Gastrocnemius medialis (tissue), 4 donors: ENCODE data around the gene CDK17.

Experiments
- CTCF ChIP-seq, 5 experiments: fragments of 450-650 bp in 3 of 5; fragments of 200-600 bp in 2 of 5; sonication (generic) in 2 of 5; IDR thresholded peaks in 4 of 5; conservative IDR thresholded peaks in 1 of 5; 1 replicate in 4 of 5; 2 replicates in 1 of 5; pipeline ENCODE4 v1.5.1; 2016 to 2019; ENCODE audit warnings: antibody characterized with exemption in 5 of 5, mild to moderate bottlenecking in 3 of 5, moderate library complexity in 3 of 5
- POLR2A ChIP-seq, 2 donors: fragments of 450-650 bp; IDR thresholded peaks; one replicate each; pipeline ENCODE4 v1.6.1; 2017; ENCODE audit warnings: antibody characterized with exemption in 2 of 2, mild to moderate bottlenecking in 2 of 2, moderate library complexity in 2 of 2

GRCh38 chr12:96321941-96322340 is 78.3 kb downstream of the CDK17 start:
- TF ChIP-seq CTCF (IDR thresholded peaks at IDR 0.05 in 4 of 5, conservative IDR thresholded peaks at IDR 0.05 in 1 of 5) (no peak), POLR2A (IDR thresholded peaks at IDR 0.05) (no peak)
